NCI-H2081 treated with DMSO at 0.1 percent for 48 hours (cell line): Measurements from ENCODE around the gene NRG3.

Experiments
- DNase-seq: peaks from one replicate; lab custom pipeline; 2025; lab: John Stamatoyannopoulos, UW

NRG3 gene

DNA sequence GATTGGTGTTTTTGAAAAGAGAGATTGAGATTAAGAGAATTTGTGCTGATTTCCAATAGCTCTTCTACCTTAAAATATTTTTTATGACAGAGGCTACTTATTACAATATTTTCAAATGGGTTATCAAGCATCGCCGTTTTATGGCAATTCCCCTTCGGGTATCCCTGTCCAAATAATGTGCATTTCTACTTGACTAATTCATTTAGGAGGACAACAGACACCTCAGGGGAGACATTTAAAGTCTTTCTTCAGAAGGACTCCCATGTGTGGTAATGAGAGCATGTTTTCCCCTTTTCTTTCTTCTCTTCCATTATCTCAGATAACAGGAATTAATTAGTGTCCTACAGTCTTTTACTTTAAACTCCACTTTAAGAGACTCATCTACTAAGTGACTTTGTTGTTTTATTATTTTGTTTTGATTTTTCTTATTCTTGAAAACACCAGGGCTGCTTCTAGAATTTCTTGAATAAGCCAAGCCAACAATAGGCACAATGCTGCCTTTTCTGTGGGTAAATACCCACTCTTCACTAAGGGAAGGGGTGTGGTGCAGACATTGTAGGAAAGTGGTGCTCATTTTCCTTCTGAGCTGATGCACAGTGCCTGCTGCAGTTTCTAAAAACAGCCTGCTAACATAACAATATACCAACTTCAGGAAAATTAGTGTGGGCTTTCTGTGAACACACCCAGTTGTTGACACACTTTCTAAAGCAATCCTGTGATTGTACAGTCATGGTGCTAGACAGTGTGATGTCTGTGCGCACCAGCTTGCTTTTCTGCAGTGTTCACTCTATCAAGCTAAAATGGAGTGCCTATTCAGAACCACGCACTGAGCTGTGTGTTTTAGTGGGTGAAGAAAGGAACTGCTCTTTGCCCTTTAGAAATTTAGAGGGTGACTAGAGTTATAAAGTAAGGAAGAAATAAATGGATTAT is 597.7 kb downstream of the NRG3 start:
- DNase-seq = no peak

DNA sequence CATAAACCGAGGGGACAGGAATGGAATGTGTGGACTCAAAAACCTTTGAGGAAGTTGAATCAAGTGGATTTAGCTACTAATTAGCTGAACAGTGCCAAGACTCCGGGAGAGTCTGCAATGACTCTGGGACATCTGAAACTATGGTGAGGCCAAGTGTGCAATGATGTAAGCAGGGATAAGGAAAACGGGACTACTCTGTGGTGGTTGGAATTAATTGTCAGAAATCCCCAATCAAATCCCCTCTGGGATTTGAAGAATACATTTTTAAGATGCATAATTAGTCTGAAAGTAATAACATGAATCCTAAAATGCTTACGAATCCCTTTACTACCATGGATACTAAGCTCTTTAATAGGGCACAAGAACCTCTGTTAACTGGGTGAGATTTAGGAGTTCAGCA is 602.8 kb downstream of the NRG3 start:
- no peak for DNase-seq

DNA sequence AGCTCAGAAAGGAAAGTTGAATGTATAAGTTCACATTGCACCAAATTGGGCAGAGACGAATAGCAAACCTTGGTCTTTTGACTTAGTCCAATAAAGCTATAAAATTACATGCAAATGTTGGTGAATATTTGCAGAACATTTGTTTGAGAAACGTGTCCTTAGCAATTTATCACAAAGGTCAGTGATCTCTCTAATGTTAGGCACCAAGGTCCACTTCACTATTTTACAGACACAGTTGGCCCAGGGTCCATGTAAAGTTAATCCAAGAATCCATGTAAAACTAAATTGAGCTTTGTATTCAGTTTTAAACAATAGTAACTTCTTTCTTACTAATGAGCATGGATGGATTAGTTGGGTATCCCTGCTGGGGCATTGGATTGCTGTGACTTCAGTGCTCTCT is 617.7 kb downstream of the NRG3 start:
- no peak for DNase-seq

DNA sequence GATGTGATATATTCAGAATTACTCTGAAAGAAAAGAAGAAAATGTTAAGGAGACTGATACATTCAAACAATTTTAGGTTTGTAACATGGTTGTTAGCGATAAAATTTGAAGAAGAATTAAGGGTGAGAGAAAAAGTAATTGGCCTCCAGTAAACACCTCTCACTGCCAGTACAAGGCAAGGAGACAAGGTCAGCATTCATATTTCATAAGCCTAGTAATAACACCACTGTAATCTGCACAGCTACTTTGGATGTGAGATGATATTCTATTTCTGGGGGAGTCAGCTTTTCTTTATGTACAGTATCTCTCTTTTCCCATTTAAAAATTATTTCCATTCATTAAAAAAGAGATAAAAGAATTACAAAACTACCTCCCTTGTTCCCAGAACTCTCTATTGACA is 621.1 kb downstream of the NRG3 start:
- DNase-seq = no peak

DNA sequence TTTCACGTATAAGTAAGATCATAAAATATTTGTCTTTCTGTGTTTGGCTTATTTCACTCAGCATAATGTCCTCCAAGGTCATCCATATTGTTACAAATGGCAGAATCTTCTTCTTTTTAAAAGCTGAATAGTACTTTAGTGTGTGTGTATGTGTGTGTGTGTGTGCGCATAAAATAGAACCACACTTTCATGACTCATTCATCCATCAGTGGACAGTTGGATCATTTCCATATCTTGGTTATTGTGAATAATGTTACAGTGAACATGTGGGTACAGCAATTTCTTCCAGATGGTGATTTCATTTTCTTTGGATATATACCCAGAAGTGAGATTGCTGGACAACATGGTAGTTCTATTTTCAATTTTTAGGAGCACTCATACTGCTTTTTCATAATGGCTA is 622.4 kb downstream of the NRG3 start:
- DNase-seq = no peak

DNA sequence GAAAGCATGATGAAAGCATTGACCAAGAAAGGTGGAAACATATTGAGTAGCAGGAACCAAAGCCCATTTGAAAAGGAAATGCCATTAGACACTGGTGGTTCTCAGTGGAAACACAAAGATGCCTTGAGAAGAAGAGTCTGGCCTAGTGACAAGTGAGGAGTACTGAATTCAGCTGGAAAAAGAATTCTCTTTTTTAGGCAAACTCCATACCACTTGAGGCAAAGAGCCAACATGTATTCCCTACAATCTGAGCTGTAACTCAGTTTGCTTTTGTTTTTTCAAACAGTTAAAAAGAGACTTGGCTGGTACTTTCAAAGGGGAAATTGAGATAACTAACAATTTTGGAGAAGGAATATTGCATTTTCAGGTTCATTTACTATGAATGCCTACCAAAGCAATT is 624.0 kb downstream of the NRG3 start:
- no peak for DNase-seq

DNA sequence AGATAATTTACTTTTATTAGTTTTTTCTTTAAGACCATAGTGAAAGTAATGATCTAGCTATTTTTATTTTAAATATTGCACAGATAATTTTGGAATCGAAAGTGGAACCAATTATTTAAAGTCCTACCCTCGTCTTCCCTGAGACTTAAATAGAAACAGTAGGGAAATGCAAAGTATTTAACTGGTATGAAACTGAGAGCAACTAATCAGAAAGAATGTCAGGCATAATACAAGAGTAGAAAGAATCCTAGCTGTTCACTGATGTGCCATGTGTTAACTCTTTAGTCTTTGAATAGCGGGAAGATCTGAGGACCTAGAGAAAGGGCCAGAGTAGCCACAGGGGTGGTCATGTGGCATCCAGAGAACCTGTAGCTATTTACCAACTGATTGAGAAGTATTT is 630.0 kb downstream of the NRG3 start:
- no peak for DNase-seq

DNA sequence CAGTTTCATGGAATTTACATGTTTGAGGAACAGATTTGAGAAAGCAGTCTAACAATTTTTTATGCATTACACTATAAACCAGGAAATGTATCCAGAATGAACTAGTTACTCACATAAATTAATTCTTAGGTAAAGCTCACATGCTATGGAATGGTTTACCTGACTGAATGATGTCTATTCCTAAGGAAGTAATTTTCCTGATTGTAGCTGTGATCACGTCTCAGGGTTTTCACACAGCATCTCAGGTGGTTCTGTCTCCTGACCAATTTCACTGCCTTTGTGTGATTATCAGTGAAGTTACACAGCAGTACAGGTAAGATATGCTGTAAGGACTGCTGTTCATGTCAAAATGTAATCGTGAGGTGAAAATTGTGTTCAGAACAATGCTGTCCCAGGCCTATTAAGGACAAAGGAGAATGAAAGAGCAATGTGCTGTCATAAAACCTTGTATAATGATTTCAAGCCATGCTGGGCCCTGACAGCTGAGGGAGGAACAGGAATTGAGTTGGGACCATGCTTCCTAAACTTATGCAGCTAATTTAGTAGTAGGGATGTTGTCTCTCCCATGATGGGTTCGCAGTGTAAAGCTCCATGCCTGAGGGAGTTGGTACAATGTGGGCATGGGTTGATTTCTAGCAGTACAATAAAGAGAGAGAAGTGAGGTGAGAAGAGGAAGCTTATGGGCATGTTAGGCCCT is 631.8 kb downstream of the NRG3 start:
- no peak for DNase-seq

DNA sequence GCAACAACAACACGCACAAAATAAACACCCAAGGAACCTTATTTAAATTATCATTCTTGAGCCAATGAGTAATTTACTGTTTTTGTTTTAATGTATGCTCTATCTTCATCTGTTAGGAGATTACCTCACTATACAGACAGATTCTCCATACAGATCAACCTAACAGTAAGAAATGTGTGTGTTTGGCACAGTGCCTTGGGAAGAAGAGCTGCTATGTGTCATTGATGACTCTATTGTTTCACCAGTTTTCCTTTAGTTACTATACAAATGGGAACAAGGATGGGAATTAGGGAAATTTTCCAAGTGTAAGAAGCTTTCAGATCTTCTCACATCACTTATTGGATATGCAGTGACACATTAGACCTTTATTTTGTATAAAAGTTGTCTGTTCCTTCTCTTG is 640.3 kb downstream of the NRG3 start:
- DNase-seq = no peak

DNA sequence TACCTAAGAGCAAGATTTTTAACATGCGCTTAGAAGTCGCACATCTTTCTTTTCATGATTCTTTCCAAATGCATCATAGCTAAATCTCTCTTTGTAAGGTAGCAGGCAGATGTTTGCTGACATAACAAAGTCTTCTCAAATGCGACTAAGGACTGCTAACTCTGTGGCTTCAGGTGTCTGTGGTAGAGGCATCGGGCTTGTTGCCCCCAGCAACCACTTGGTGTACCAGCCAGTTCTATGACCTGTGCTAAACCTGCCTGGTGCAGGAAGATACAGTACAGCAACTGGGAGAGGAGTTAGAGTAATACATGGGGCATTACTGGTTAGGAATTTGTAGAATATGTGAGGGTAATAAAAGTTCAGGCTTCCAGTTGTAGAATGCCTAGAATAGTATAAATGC is 654.1 kb downstream of the NRG3 start:
- no peak for DNase-seq

DNA sequence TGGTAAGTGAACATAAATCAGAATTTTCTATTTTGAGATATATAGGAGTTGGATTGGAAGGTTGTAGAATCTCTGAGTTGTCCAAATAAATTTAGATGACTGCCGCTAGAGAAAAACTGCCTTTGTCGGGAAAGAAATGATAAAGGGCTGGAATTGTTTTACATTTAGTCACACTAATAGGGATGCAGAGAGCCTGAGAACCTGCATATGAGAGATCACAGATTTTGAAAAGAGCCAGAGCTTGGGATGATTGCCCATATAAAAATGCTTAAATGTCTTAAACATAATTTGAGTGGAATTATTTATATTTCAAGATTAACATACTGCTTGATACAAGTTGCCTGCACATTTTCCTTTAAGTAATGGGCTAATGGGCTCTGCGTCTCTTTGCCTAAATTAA is 660.5 kb downstream of the NRG3 start:
- no peak for DNase-seq

DNA sequence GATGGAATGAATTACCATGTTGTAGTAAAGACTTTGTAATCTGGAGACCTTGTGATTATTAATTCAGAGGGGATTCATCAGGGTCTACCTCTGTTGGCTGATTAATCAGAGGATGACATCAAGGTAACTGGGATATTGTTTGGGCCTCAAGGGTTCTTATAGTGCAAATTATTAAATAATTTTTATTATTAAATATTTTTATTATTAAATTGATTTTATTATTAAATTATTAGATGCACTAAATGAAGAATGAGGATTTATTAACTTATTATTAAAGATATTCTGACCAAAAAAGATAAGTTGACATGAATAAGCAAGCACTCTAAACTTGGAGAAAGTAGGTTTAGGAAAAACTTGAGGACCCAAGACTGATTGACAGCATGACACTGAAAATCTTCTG is 661.7 kb downstream of the NRG3 start:
- no peak for DNase-seq

DNA sequence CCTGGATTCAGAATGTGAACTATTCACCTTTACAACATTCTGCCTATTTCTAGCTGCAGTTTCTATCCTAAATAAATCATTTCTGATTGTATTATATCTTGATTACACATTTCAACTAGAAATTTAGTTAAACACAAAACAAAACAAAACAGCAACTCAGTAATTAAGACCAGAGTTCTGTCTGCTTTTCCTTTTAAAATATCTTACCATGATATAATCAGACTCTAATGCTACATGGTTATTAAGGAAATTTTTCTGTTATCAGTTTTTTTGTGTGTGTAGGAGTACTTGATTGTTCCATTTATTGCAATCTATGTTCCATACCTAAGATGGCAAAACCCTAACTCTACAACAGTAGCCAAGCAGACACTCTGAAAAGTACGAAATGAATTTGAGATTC is 663.3 kb downstream of the NRG3 start:
- DNase-seq = no peak

DNA sequence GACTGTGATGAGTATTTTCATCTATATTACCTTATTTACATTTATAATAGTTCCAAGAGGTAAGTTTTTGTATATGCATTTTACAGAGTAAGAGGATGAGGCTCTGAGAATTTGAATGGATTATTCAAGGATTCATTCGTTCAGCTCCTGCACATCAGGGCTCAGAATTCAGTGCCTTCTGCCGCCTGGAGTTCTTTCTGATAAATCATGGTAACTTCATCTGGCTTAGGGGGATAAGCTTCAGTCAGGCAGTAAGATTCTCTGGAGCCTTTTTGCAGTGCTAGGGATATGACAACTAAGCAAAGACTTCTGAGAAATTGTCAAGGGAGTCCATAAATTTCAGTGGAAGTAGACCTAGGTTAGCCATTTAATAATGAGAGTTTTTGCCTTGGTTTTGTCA is 668.6 kb downstream of the NRG3 start:
- DNase-seq = no peak

DNA sequence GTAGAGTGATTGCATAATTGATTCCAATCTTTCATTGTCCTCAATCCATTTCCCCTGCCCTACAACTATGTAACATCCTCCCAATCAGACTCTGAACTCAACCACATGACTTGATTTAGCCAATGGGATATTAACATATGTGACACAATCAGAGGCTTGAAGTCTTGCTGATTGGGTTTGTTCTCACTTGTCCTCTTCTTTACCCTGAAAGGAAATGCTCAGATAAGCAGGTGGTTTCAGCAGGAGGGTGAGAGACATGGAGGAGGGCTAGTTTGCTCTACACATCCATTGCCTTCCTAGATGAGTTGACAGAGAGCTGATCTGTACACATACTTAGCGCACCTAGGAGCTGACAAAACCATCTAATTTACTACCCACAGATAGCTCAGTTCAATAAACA is 669.4 kb downstream of the NRG3 start:
- DNase-seq = no peak

DNA sequence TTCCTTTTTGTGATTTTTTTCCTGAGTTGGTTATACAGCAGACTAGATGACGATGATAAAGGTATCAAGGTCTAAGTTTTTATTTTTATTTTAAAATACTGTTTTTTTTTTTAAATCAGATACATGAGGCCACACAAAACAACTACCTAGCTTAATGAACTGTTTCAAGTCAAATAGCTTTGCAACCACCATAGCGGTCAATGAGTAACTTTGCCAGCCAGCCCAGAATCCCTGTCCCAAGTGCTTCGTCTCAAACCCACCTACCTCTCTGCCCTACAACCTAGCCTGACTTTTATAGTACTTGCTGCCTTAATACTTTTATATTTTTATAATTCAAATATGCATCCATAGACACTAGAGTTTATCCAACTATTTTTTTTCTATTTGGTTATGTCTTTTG is 676.5 kb downstream of the NRG3 start:
- no peak for DNase-seq

DNA sequence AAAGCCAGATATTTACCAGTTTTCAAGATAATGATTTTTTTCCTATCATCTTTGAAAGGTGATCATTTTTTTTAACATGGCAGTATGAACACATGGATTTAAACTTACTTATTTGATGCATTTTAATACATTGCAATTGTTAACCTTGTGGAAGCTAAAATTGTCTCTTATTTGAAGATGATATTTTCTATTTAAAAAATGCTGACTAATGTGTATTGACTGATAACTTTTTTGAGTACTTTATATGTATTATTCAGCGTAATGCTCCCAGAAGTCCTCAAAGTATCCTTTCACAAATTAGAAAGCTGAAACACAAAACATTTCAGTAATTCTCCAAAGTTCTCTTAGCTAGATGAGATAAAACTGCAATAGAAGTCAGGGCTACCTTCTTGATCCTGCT is 677.3 kb downstream of the NRG3 start:
- no peak for DNase-seq

DNA sequence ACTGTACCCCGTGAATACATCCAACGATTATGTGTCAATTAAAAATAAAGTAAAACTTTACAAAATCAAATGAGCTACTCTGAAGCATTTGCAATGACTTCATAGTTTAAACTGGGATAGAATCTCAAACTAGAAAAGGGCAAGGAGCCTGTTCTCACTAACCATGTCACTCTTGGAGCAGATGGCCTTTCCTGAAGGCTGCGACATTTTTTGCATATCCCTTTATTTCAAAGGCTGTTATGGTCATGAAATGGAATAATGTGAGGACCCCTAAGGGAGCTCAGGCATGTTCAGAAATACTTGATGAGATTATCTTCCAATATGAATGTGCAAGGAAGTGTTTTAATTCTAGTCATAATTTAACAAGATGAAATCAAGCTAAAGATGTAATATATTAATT is 679.4 kb downstream of the NRG3 start:
- no peak for DNase-seq

DNA sequence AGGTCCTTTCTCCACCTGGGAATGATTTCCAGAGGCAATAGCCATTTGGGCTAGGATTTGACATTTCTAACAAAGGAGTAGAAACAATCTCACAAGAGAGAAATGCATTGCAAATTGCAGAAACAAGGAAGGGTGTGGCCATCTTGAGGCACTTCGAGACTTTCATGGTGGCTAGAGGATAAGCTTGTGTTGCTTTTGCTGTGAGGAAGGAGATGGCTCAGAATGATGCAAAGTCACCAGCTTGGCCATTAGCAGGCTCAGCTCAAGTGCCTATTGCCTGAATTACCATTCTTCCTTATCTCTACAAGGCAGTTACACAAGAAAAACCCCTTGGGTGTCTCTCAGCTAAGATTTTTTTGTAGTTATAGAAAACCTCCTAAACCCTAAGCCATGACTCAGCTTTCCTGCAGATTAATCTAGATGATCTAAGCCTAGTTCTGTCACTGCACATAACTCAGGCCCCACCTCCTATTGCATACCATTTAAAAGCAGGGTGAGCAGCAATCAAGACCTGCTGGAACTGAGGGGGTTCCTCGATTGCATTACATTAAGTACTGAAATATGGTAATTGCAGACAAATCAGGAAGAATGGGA is 683.1 kb downstream of the NRG3 start:
- DNase-seq = no peak

DNA sequence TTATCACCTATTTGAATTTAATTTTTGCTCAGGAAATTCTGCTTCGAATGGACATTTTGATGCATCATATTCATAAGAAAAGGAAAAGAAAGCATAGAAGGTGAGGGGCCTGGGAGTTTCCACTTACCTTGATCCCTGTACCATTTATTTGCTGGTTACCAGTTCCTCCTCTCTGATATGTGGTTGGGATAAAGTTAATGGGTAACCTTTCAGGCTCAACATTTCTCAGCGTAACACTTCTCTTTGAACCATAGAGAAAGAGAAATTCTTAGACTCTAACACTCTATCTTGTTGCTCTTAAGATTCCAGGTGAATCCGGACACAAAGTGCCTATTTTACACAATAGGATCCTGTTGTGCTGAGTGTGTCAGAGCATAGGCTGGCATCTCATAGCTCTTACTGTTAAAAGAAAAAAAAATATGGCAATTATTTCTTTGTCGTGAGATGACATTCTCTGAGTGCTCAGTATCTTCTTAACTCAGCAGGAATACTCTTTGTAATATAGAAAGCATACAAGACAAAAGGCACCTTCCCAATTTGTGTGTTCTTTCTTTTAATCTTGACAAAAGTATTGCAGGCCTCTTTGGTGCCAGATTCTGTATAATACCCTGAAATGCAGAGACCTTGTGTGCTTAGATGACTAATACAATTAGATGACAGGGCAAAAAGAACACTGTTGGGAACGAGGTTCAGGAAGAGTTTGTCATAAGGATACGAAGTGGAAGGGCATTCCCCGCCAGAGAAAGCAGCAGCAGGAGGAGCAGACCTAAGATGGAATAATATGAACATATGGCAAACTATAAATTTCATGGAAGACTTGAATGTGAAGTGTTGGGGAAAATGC is 689.6 kb downstream of the NRG3 start:
- no peak for DNase-seq

DNA sequence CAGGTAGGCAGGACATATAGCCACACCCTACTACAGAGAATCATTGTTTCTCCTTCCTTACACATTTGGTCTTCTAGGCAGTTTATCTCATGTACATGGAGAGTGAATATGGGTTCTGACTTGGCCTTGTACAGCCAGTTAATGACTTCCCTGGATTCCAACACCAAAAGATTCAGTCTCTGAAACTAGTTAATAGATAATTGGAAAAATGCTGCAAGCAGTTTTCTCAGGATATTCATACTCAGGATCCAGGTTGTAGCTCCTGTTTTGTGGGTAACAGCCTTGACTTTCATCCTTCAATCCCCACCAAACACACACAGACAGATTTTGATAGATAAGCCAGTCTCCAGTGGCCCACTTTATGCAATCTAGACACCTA is 690.2 kb downstream of the NRG3 start:
- DNase-seq = no peak

DNA sequence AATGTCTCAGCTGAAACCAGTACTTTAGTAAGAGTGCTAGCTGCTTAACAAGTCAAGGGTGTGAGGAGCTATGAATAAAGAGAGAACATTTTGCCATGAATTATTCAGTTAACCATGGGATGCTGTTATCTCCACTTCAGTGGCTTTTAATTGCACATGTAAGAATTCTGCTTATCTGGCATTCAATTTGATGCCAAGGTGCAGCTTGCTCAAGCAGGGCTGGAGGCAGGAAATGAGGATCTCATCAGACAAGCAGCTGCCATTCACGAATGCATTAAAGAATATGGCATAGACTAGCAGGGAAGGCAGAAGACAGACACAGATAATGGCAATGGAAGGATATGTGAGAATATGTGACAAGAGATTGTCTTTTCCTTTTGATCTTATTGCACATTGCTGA is 697.8 kb downstream of the NRG3 start:
- DNase-seq = no peak
